Thyroid gland (tissue), 4 donors: ENCODE data around the gene MSANTD4. TPM values are rescaled to one million over a fixed set of nuclear protein-coding genes. Genes with fewer than 3 reads are reported as not detected.

Experiments used
- DNase-seq, 2 donors: peaks; one replicate each; pipeline ENCODE4 v3.0.0-alpha.2; 2019
- H3K27ac ChIP-seq, 3 donors: fragments of 200-600 bp; sonication (generic); 1 replicate in 2 of 3; 2 replicates in 1 of 3; pipeline ENCODE4 v1.5.1; 2016 to 2019; ENCODE audit warnings: mild to moderate bottlenecking in 1 of 3, moderate library complexity in 1 of 3
- H3K27me3 ChIP-seq: fragments of 200-600 bp; sonication (generic); one replicate; pipeline ENCODE4 v1.5.1; 2019
- H3K36me3 ChIP-seq, 2 donors: fragments of 200-600 bp; sonication (generic); one replicate each; pipeline ENCODE4 v1.5.1; 2016 to 2019
- H3K4me1 ChIP-seq, 2 donors: fragments of 200-600 bp; sonication (generic); one replicate each; pipeline ENCODE4 v1.5.1; 2017 to 2019
- H3K4me3 ChIP-seq, 3 donors: fragments of 200-600 bp; sonication (generic); replicated peaks in 1 of 3; 1 replicate in 2 of 3; 2 replicates in 1 of 3; pipeline ENCODE4 v1.5.1; 2016; ENCODE audit warnings: mild to moderate bottlenecking in 1 of 3
- H3K9me3 ChIP-seq: fragments of 200-600 bp; sonication (generic); one replicate; pipeline ENCODE4 v1.5.1; 2017
- POLR2A ChIP-seq, 2 donors: fragments of 450-650 bp; IDR thresholded peaks; one replicate each; pipeline ENCODE4 v1.6.1; 2017; ENCODE audit warnings: antibody characterized with exemption in 2 of 2, mild to moderate bottlenecking in 2 of 2, moderate library complexity in 1 of 2
- WGBS, 2 donors: methylation state at CpG; one replicate each; pipeline ENCODE4 v1.1.5; 2017; 5-methylcytosine and 5-hydroxymethylcytosine counted together
- intact Hi-C: fragments of 100-400 bp; cut with DNase I; formaldehyde crosslinking; loops from one replicate; pipeline ENCODE4 v1.15.1; 2023
- total RNA-seq, 4 donors: library from RNA; depleted of rRNA; stranded (reverse); fragments of >200 nt; gene quantifications; one replicate each; pipeline ENCODE4 v1.2.3, GENCODE V29; 2016
- TF ChIP-seq, protein P1 (sequence below), 6 experiments: fragments of 200-600 bp in 3 of 6; fragments of 450-650 bp in 3 of 6; sonication (generic) in 3 of 6; IDR thresholded peaks; one replicate each; pipeline ENCODE4 v1.5.1; 2016 to 2019; ENCODE audit warnings: antibody characterized with exemption in 6 of 6, mild to moderate bottlenecking in 2 of 6, inconsistent platforms in 1 of 6, moderate library complexity in 1 of 6

Gene MSANTD4
- total RNA-seq, 4 donors from 2014 or later: 21.5 to 32.8 (median 30.5) TPM

DNA sequence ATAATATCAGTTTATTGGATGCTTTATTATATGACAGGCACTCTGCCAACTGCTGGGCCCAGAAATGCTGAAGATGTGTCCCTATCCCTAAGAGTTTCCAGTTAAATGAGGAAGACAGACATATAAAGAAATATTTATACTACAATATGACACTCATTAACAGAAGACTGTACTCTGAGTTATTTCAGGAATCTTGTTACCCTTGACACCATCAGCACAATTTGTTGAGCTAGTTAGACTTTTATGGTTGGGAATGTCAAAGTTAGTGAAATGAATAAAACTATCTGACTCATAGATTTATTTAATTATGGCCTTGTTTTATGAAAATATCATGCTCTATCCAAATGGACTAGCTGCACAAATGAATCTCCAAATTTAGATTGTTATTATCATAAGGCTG is 25.6 kb upstream of the MSANTD4 start:
- Histone ChIP-seq H3K4me3 (no peak overlapping the region), H3K4me1 (no peaks in the 10 kb centered on the region), H3K9me3 (no peaks in the 10 kb centered on the region), H3K36me3 (no peaks in the 10 kb centered on the region), H3K27me3 (no peaks in the 10 kb centered on the region), H3K27ac (no peak overlapping the region)
- no peak for TF ChIP-seq POLR2A (IDR thresholded peaks at IDR 0.05)
- TF ChIP-seq, protein P1, sequence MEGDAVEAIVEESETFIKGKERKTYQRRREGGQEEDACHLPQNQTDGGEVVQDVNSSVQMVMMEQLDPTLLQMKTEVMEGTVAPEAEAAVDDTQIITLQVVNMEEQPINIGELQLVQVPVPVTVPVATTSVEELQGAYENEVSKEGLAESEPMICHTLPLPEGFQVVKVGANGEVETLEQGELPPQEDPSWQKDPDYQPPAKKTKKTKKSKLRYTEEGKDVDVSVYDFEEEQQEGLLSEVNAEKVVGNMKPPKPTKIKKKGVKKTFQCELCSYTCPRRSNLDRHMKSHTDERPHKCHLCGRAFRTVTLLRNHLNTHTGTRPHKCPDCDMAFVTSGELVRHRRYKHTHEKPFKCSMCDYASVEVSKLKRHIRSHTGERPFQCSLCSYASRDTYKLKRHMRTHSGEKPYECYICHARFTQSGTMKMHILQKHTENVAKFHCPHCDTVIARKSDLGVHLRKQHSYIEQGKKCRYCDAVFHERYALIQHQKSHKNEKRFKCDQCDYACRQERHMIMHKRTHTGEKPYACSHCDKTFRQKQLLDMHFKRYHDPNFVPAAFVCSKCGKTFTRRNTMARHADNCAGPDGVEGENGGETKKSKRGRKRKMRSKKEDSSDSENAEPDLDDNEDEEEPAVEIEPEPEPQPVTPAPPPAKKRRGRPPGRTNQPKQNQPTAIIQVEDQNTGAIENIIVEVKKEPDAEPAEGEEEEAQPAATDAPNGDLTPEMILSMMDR (IDR thresholded peaks at IDR 0.05): no peak
- no peak for DNase-seq
- intact Hi-C loops: no loop called here

DNA sequence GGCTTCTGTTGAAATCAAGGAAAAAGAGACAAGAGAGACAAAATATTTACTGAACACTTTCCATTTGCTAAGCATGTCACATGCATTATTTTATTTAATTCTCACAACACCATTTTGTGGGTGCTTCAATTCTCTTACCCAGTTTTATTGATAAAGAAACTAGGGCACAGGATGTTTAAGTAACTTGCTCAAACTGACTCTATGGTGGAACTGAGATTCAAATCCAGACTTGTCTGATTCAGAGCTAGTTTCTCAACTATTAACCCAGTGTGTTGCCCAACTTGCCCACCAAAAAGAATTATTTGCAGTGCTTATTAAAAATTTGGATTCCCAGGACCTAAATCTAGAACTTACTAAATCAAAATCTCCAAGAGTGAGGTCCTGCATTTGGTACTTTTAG is 21.5 kb upstream of the MSANTD4 start:
- intact Hi-C loops: no loop called here
- Histone ChIP-seq H3K4me3 (no peak overlapping the region), H3K36me3 (no peaks in the 10 kb centered on the region), H3K27me3 (no peaks in the 10 kb centered on the region), H3K4me1 (no peaks in the 10 kb centered on the region), H3K27ac (no peak overlapping the region), H3K9me3 (no peaks in the 10 kb centered on the region)
- TF ChIP-seq, protein P1 (IDR thresholded peaks at IDR 0.05): no peak
- TF ChIP-seq POLR2A (IDR thresholded peaks at IDR 0.05): no peak
- DNase-seq: no peak

DNA sequence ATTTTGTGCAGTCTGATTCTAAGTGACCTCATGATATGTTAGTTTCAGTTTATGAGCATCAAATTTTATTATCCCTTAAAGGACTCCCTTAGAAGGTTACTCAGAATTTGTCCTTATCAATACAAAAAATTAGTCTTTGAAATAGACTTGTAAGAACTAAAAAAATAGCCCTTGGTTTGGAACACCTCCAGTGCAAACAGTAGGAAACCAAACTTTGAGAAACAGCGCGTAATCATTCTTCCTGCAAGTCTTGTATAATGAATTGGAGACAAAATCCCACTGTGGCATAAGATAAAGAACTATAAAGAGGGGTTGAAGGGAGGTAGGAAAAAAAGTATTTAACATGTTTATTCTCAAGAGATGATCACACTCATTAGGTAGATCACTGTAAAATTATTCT is 10.8 kb upstream of the MSANTD4 start:
- no peak for TF ChIP-seq POLR2A (IDR thresholded peaks at IDR 0.05)
- TF ChIP-seq, protein P1 (IDR thresholded peaks at IDR 0.05): no peak
- intact Hi-C loops: no loop called here
- H3K27me3 ChIP-seq: no peaks in the 10 kb centered on the region
- DNase-seq: no peak
- no peaks in the 10 kb centered on the region for H3K4me1 ChIP-seq
- no peak overlapping the region for H3K27ac ChIP-seq
- H3K9me3 ChIP-seq: no peaks in the 10 kb centered on the region
- 85 to 87% methylated on average over 2 of the region's 2 CpGs for WGBS, 2 donors
- no peak overlapping the region for H3K4me3 ChIP-seq
- no peaks in the 10 kb centered on the region for H3K36me3 ChIP-seq

DNA sequence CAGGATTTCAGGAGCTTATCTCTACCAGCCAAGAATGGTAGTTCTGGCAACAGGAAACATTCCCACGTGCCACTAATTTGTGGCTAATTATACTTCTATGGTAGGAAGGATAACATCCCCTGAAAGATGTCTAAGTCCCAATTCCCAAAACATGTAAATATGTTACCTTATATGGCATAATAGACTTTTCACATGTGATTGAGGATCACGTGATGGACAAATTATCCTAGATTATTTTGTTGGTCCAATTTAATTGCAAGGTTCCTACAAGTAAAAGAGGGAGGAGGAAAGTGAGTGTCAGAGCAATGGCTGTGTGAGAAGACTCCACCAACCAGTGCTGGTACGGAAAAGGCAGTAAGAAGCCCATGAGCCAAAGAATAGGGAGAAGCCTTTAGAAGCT is 9.9 kb upstream of the MSANTD4 start:
- Histone ChIP-seq H3K4me3 (no peak overlapping the region), H3K9me3 (no peaks in the 10 kb centered on the region), H3K4me1 (no peaks in the 10 kb centered on the region), H3K27ac (no peak overlapping the region), H3K27me3 (no peaks in the 10 kb centered on the region), H3K36me3 (no peaks in the 10 kb centered on the region)
- no peak for DNase-seq
- intact Hi-C loops: no loop called here
- no peak for TF ChIP-seq POLR2A (IDR thresholded peaks at IDR 0.05)
- TF ChIP-seq, protein P1 (IDR thresholded peaks at IDR 0.05): no peak
- WGBS, 2 donors: 76 to 81% methylated on average over 3 of the region's 3 CpGs

DNA sequence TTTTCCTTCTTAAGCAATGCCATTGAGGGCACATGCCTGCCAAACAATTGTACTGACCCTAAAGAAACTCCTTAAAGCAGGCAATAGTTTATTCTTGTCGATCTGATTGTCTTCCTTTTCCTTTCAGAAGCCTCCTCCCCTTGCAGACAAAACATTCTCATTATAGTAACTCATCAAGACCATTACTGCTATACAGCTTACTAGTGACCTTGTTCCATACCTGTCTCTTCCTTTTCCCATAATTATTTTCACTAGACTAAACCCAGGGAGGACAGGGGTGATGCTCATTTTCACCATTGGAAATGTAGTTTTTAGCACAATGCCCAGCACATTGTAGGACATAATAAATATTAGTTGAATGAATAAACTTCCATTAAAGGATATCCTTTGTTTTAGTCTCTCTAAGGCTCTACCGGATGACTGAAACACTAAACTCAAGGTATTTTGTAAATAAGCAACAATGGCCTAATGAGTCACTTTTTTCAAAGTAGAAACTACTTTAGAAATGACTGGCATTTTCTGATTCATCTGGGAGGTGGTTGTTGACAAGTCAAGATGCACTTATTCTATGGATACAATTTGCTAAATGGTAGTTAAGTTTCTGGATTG is 9.3 kb upstream of the MSANTD4 start:
- H3K9me3 ChIP-seq: no peaks in the 10 kb centered on the region
- H3K27me3 ChIP-seq: no peaks in the 10 kb centered on the region
- no peak overlapping the region for H3K27ac ChIP-seq
- no peaks in the 10 kb centered on the region for H3K4me1 ChIP-seq
- intact Hi-C loops: no loop called here
- no peak for TF ChIP-seq POLR2A (IDR thresholded peaks at IDR 0.05)
- TF ChIP-seq, protein P1 (IDR thresholded peaks at IDR 0.05): no peak
- WGBS, 2 donors: 70 to 72% methylated on average over 2 of the region's 2 CpGs
- no peak overlapping the region for H3K4me3 ChIP-seq
- H3K36me3 ChIP-seq: no peaks in the 10 kb centered on the region
- DNase-seq: no peak
